GM23338 (cell line): ENCODE data around the gene SRA1. TPM values are rescaled to one million over a fixed set of nuclear protein-coding genes. Genes with fewer than 3 reads are reported as not detected.

Source experiments
- ATAC-seq: fragments of 200-7000 bp; cut with Tn5 transposase; 3 replicates; pipeline ENCODE4 v1.9.1; 2020
- DNase-seq: peaks from one replicate; pipeline ENCODE4 v3.0.0-alpha.2; 2015; ENCODE audit warnings: low spot score
- H2AFZ ChIP-seq: fragments of 200-600 bp; sonication (generic); 2 replicates; pipeline ENCODE4 v1.8.0; 2016; ENCODE audit warnings: antibody characterized with exemption, mild to moderate bottlenecking, moderate library complexity
- H3F3A ChIP-seq: fragments of 200-600 bp; sonication (generic); replicated peaks from 2 replicates; pipeline ENCODE4 v1.8.0; 2017; ENCODE audit warnings: antibody characterized with exemption, mixed run types, low read depth
- H3K27ac ChIP-seq: fragments of 200-600 bp; sonication (generic); 2 replicates; pipeline ENCODE4 v1.6.1; 2016; ENCODE audit warnings: low read depth
- H3K27me3 ChIP-seq: fragments of 200-600 bp; sonication (generic); 2 replicates; pipeline ENCODE4 v1.8.0; 2016; ENCODE audit warnings: mild to moderate bottlenecking, mixed run types, moderate library complexity; ENCODE audit not compliant: insufficient read depth
- H3K36me3 ChIP-seq: fragments of 200-600 bp; sonication (generic); 2 replicates; pipeline ENCODE4 v1.8.0; 2016; ENCODE audit warnings: mild to moderate bottlenecking; ENCODE audit not compliant: insufficient read depth
- H3K4me1 ChIP-seq: fragments of 200-600 bp; sonication (generic); 2 replicates; pipeline ENCODE4 v1.8.0; 2016; ENCODE audit warnings: mild to moderate bottlenecking, moderate library complexity; ENCODE audit not compliant: insufficient read depth
- H3K4me2 ChIP-seq: fragments of 200-600 bp; sonication (generic); 2 replicates; pipeline ENCODE4 v1.7.1; 2017; ENCODE audit warnings: mixed run types
- H3K4me3 ChIP-seq: fragments of 200-600 bp; sonication (generic); 2 replicates; pipeline ENCODE4 v1.6.1; 2016; ENCODE audit warnings: mixed run types
- H3K79me2 ChIP-seq: fragments of 200-600 bp; sonication (generic); replicated peaks from 2 replicates; pipeline ENCODE4 v1.8.0; 2017; ENCODE audit warnings: mild to moderate bottlenecking; ENCODE audit not compliant: insufficient read depth
- H3K9me2 ChIP-seq: fragments of 200-600 bp; sonication (generic); 2 replicates; pipeline ENCODE4 v1.8.0; 2017; ENCODE audit not compliant: insufficient read depth
- H4K20me1 ChIP-seq: fragments of 200-600 bp; sonication (generic); replicated peaks from 2 replicates; pipeline ENCODE4 v1.8.0; 2017; ENCODE audit warnings: mild to moderate bottlenecking; ENCODE audit not compliant: insufficient read depth
- H3K27ac Mint-ChIP-seq: 2 replicates; pipeline ENCODE4 v1.8.0; 2020; ENCODE audit warnings: inconsistent platforms, mild to moderate bottlenecking, moderate library complexity, mixed read lengths
- H3K27me3 Mint-ChIP-seq: 3 replicates; pipeline ENCODE4 v1.8.0; 2022; ENCODE audit warnings: low read depth, mild to moderate bottlenecking, moderate library complexity, mixed read lengths, inconsistent platforms; ENCODE audit not compliant: insufficient read depth, poor library complexity
- H3K36me3 Mint-ChIP-seq: 3 replicates; pipeline ENCODE4 v1.8.0; 2021; ENCODE audit warnings: low read depth, mild to moderate bottlenecking, inconsistent platforms, moderate library complexity, mixed read lengths
- H3K4me1 Mint-ChIP-seq: 3 replicates; pipeline ENCODE4 v1.8.0; 2020; ENCODE audit warnings: mild to moderate bottlenecking, inconsistent platforms, mixed read lengths
- H3K4me3 Mint-ChIP-seq: 3 replicates; pipeline ENCODE4 v1.8.0; 2021; ENCODE audit warnings: moderate library complexity, mild to moderate bottlenecking, inconsistent platforms, mixed read lengths
- H3K9me3 Mint-ChIP-seq: 3 replicates; pipeline ENCODE4 v1.8.0; 2020; ENCODE audit warnings: moderate library complexity, mild to moderate bottlenecking, inconsistent platforms, mixed read lengths
- CREB1 ChIP-seq: fragments of 250-450 bp; sonication (Bioruptor Pico); IDR thresholded peaks from 2 replicates; pipeline ENCODE4 v1.5.0; 2020; ENCODE audit warnings: low read depth, mild to moderate bottlenecking, moderate library complexity
- CTCF ChIP-seq, 2 experiments: fragments of 200-600 bp in 1 of 2; sonication (generic) in 1 of 2; conservative IDR thresholded peaks; 2 replicates each; pipeline versions ENCODE4 v1.5.1 to v1.6.1; 2016 to 2017; ENCODE audit warnings: antibody characterized with exemption in 2 of 2, low read depth in 2 of 2, mild to moderate bottlenecking in 2 of 2, moderate library complexity in 1 of 2
- ETS1 ChIP-seq: IDR thresholded peaks from 2 replicates; pipeline ENCODE4 v1.6.1; 2016; ENCODE audit warnings: antibody characterized with exemption
- EZH2 ChIP-seq: fragments of 200-600 bp; sonication (generic); IDR thresholded peaks from one replicate; pipeline ENCODE4 v1.8.0; 2017; ENCODE audit warnings: antibody characterized with exemption, mild to moderate bottlenecking, low read depth; ENCODE audit not compliant: unreplicated experiment
- JUNB ChIP-seq: IDR thresholded peaks from one replicate; pipeline ENCODE4 v1.6.1; 2016; ENCODE audit warnings: antibody characterized with exemption; ENCODE audit not compliant: unreplicated experiment
- NANOG ChIP-seq: IDR thresholded peaks from 2 replicates; pipeline ENCODE4 v1.6.1; 2016; ENCODE audit warnings: antibody characterized with exemption, borderline replicate concordance
- POLR2AphosphoS5 ChIP-seq: IDR thresholded peaks from 2 replicates; pipeline ENCODE4 v1.6.1; 2016; ENCODE audit warnings: antibody characterized with exemption, low read depth
- STAT1 ChIP-seq: IDR thresholded peaks from one replicate; pipeline ENCODE4 v1.6.1; 2016; ENCODE audit warnings: antibody characterized with exemption; ENCODE audit not compliant: unreplicated experiment
- ZNF114 ChIP-seq: fragments of 250-450 bp; sonication (Bioruptor Pico); IDR thresholded peaks from 2 replicates; pipeline ENCODE4 v1.5.0; 2020; ENCODE audit warnings: mild to moderate bottlenecking, moderate library complexity
- ZNF331 ChIP-seq: fragments of 250-450 bp; sonication (Bioruptor Pico); IDR thresholded peaks from 2 replicates; pipeline ENCODE4 v1.5.0; 2020; ENCODE audit warnings: low read depth, mild to moderate bottlenecking, moderate library complexity
- polyA plus RNA-seq: library from polyadenylated mRNA; unstranded; fragments of >200 nt; fragmentation: Nextera tagmentation; extraction: Ambion mirVana; gene quantifications from 2 replicates; pipeline ENCODE4 v1.2.1, GENCODE V29; 2016
- total RNA-seq: library from RNA; depleted of rRNA; stranded (reverse); fragments of >200 nt; shearing (Covaris generic); gene quantifications from 2 replicates; pipeline ENCODE4 v1.2.3, GENCODE V29; 2014

The SRA1 gene
- total and polyA plus RNA-seq, 2 experiments from 2014 or later = 38.4 to 74.7 TPM

GRCh38 chr5:140565024-140565779 lies 7.9 kb upstream of the SRA1 start:
- H3K27ac Mint-ChIP-seq = peak overlapping the region; percentile 90
- peaks cover 17% of the 10 kb centered on the region for H3K27me3 Mint-ChIP-seq
- Histone ChIP-seq H3K9me2 (no peaks in the 10 kb centered on the region), H3K79me2 (peaks cover 11% of the 10 kb centered on the region), H3K36me3 (no peaks in the 10 kb centered on the region), H3K4me3 (peak overlapping the region; percentile 86), H3F3A (no peaks in the 10 kb centered on the region), H3K27me3 (no peaks in the 10 kb centered on the region), H3K4me2 (peak overlapping the region; percentile 98), H3K4me1 (peaks cover 5% of the 10 kb centered on the region; the same call in 1 of the 2 replicates), H4K20me1 (peaks cover 8% of the 10 kb centered on the region; the same call in 1 of the 2 replicates), H3K27ac (no peak overlapping the region), H2AFZ (peak overlapping the region; percentile 95)
- peaks cover 5% of the 10 kb centered on the region; the same call in 2 of the 3 replicates for H3K4me1 Mint-ChIP-seq
- H3K9me3 Mint-ChIP-seq = no peaks in the 10 kb centered on the region; the same call in 2 of the 3 replicates
- ATAC-seq (no peak), DNase-seq (no peak)
- H3K36me3 Mint-ChIP-seq = peaks cover 26% of the 10 kb centered on the region
- peak overlapping the region; percentile 92 for H3K4me3 Mint-ChIP-seq
- TF ChIP-seq JUNB = no peak
- no peak for TF ChIP-seq STAT1
- no peak for TF ChIP-seq CREB1 (CRISPR knock-in tag)
- TF ChIP-seq EZH2 = no peak
- no peak for TF ChIP-seq ZNF331
- no peak for TF ChIP-seq ETS1

GRCh38 chr5:140564196-140565023 lies 7.1 kb upstream of the SRA1 start, which contains the start of the genes APBB3 and SLC35A4:
APBB3 (minus strand) TSS chr5:140564598; CDS start chr5:140564245, 353 bp downstream.
SLC35A4 (plus strand) TSS chr5:140564828; CDS start chr5:140567170, 2,342 bp downstream.
- Histone ChIP-seq H3K27me3 (no peaks in the 10 kb centered on the region), H3K27ac (peak within 1 kb of the TSS; percentile 74; the same call in 1 of the 2 replicates), H2AFZ (peak within 1 kb of the TSS; percentile 95), H3K4me2 (peak within 1 kb of the TSS; percentile 98), H3F3A (no peaks in the 10 kb centered on the region), H3K79me2 (peaks cover 11% of the 10 kb centered on the region), H3K9me2 (no peaks in the 10 kb centered on the region), H3K36me3 (no peaks in the 10 kb centered on the region), H4K20me1 (peaks cover 4% of the 10 kb centered on the region; the same call in 1 of the 2 replicates), H3K4me3 (peak within 1 kb of the TSS; percentile 86), H3K4me1 (peaks cover 5% of the 10 kb centered on the region; the same call in 1 of the 2 replicates)
- peaks cover 17% of the 10 kb centered on the region for H3K27me3 Mint-ChIP-seq
- H3K9me3 Mint-ChIP-seq = no peaks in the 10 kb centered on the region; the same call in 2 of the 3 replicates
- H3K36me3 Mint-ChIP-seq = peaks cover 26% of the 10 kb centered on the region
- DNase-seq (peak; percentile 97), ATAC-seq (peak; percentile 95)
- H3K4me3 Mint-ChIP-seq = peak within 1 kb of the TSS; percentile 92
- TF ChIP-seq NANOG = no peak
- TF ChIP-seq POLR2AphosphoS5 = peak; percentile 77
- TF ChIP-seq STAT1 = no peak
- no peak for TF ChIP-seq CTCF (conservative IDR thresholded peaks at IDR 0.05; ENCODE audit: low read depth in 2 of 2)
- peak; percentile 88 for TF ChIP-seq CREB1 (CRISPR knock-in tag)
- peak; percentile 74 for TF ChIP-seq ETS1
- TF ChIP-seq ZNF114 = peak; percentile 79; the same call in 1 of the 2 replicates
- peaks cover 5% of the 10 kb centered on the region; the same call in 2 of the 3 replicates for H3K4me1 Mint-ChIP-seq
- peak within 1 kb of the TSS; percentile 93 for H3K27ac Mint-ChIP-seq
